Ishikawa (cell line): ENCODE data around the gene SNAP25.

Source experiments
- CEBPB ChIP-seq: IDR thresholded peaks from 2 replicates; pipeline ENCODE4 v1.6.1; 2012
- CREB1 ChIP-seq: IDR thresholded peaks from 2 replicates; pipeline ENCODE4 v1.6.1; 2012; ENCODE audit warnings: low read depth
- EGR1 ChIP-seq: IDR thresholded peaks from 2 replicates; pipeline ENCODE4 v1.6.1; 2012
- EP300 ChIP-seq: IDR thresholded peaks from 2 replicates; pipeline ENCODE4 v1.6.1; 2012; ENCODE audit warnings: borderline replicate concordance
- FOXM1 ChIP-seq: IDR thresholded peaks from 2 replicates; pipeline ENCODE4 v1.6.1; 2012; ENCODE audit warnings: low read depth, borderline replicate concordance
- MAX ChIP-seq: IDR thresholded peaks from 2 replicates; pipeline ENCODE4 v1.6.1; 2012
- NFIC ChIP-seq: IDR thresholded peaks from 2 replicates; pipeline ENCODE4 v1.6.1; 2012
- RAD21 ChIP-seq: IDR thresholded peaks from 2 replicates; pipeline ENCODE4 v1.6.1; 2012; ENCODE audit warnings: low read depth
- REST ChIP-seq: IDR thresholded peaks from 2 replicates; pipeline ENCODE4 v1.6.1; 2012; ENCODE audit warnings: low read depth, mild to moderate bottlenecking
- TAF1 ChIP-seq: IDR thresholded peaks from 2 replicates; pipeline ENCODE4 v1.6.1; 2012; ENCODE audit warnings: low read depth, mild to moderate bottlenecking
- TCF12 ChIP-seq: IDR thresholded peaks from 2 replicates; pipeline ENCODE4 v1.6.1; 2012; ENCODE audit warnings: low read depth
- TEAD4 ChIP-seq: IDR thresholded peaks from 2 replicates; pipeline ENCODE4 v1.6.1; 2012
- USF1 ChIP-seq: IDR thresholded peaks from 2 replicates; pipeline ENCODE4 v1.6.1; 2012
- YY1 ChIP-seq: IDR thresholded peaks from 2 replicates; pipeline ENCODE4 v1.6.1; 2012; ENCODE audit warnings: low read depth
- ZBTB7A ChIP-seq: IDR thresholded peaks from 2 replicates; pipeline ENCODE4 v1.6.1; 2012; ENCODE audit warnings: low read depth

Gene SNAP25

GRCh38 chr20:10278412-10278811 is 59.8 kb downstream of the SNAP25 start:
- TF ChIP-seq RAD21 (no peak), TCF12 (no peak), YY1 (no peak), EGR1 (no peak), FOXM1 (no peak), USF1 (no peak), TEAD4 (no peak), NFIC (no peak), CREB1 (no peak), EP300 (no peak), ZBTB7A (no peak), TAF1 (no peak)

GRCh38 chr20:10280018-10280908 is 61.6 kb downstream of the SNAP25 start:
- TF ChIP-seq USF1, result no peak
- TF ChIP-seq CEBPB, result no peak
- no peak for TF ChIP-seq REST
- no peak for TF ChIP-seq YY1
- TF ChIP-seq MAX, result no peak
- TF ChIP-seq NFIC, result no peak
- no peak for TF ChIP-seq EGR1
- TF ChIP-seq EP300, result no peak
- TF ChIP-seq TCF12, result no peak
- no peak for TF ChIP-seq ZBTB7A
- no peak for TF ChIP-seq TAF1
- no peak for TF ChIP-seq RAD21
- TF ChIP-seq TEAD4, result no peak
- TF ChIP-seq CREB1, result no peak
- TF ChIP-seq FOXM1, result no peak

- TF ChIP-seq TAF1, result no peak
- no peak for TF ChIP-seq TEAD4
- TF ChIP-seq EP300, result no peak
- TF ChIP-seq NFIC, result no peak
- no peak for TF ChIP-seq MAX
- no peak for TF ChIP-seq RAD21
- no peak for TF ChIP-seq YY1
- no peak for TF ChIP-seq CREB1
- no peak for TF ChIP-seq ZBTB7A
- no peak for TF ChIP-seq REST
- TF ChIP-seq EGR1, result no peak
- TF ChIP-seq CEBPB, result no peak
- no peak for TF ChIP-seq FOXM1
- TF ChIP-seq TCF12, result no peak
- TF ChIP-seq USF1, result no peak
Observed at GRCh38 chr20:10281911-10282310, 63.3 kb downstream of the SNAP25 start.

- TF ChIP-seq TAF1, result no peak
- no peak for TF ChIP-seq NFIC
- no peak for TF ChIP-seq TEAD4
- TF ChIP-seq YY1, result no peak
Observed at GRCh38 chr20:10282979-10283456, 64.4 kb downstream of the SNAP25 start.

GRCh38 chr20:10286356-10286755 is 67.7 kb downstream of the SNAP25 start:
- TF ChIP-seq CEBPB, result no peak
- TF ChIP-seq EP300, result no peak
- TF ChIP-seq EGR1, result no peak
- no peak for TF ChIP-seq TEAD4
- TF ChIP-seq NFIC, result no peak
- TF ChIP-seq FOXM1, result no peak
